ENCODE measurements around the gene ADGRL1.
"Not testable (repeated sequence)": the region's sequence is repeated elsewhere in the genome, so short reads cannot be mapped to it uniquely, and the experiment has no call there.

The ADGRL1 gene

DNA sequence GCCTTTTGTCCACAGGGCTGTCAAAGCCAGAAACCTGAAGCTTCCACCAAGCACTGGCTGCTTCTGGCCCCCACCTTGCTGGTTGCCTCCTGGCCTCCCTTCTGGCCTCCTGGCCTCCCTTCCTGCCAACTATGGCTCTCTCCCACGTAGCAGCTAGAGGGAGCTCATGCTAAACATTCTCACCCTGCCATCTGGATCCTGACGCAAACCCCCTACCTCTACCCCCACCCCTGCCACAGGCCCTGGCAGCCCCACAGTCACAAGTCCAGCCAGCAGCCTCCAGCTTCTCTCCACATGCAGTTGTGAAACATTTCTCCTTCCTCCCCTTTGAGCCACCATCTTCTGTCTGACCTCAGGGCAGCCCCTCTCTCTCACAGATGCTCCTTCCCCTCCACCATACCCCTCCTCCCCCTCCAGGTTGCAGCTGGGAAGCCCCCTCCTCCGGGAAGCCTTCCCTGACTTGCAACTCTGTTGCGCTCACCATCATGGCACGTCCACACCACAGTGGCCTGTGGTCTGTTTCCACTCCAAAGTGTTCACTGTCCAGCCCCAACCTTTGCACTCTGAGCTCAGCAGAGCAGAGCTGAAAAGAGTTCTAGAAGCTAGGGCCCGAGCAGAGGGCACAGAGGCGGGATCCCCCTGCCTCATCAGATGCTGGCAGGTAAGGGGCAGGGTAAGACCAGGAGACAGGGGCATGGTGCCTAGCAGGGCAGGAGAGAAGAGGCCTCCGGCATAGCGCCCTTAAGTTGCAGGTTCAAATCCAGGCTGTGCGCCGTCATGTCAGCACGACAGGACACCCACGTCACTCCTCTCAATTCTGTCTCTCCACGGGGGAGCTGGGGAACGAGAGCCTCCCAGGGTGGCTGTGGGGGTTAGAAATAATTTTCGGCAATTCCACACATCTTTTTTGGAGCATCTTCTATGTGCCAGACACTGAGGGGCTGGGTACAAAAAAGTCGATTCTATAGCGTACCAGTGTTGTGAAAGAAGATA is 7.3 kb downstream of the ADGRL1 start:
- Histone ChIP-seq H3K4me3 (ENCODE audit: low read depth, low read length) (no peak overlapping the region), H3K4me1 (ENCODE audit: control insufficient read depth, insufficient read depth, low read length) (peaks cover 5% of the 10 kb centered on the region), H3K36me3 (ENCODE audit: control insufficient read depth, insufficient read depth, low read length) (peaks cover 4% of the 10 kb centered on the region), H3K9me3 (ENCODE audit: control insufficient read depth, insufficient read depth, low read length) (no peaks in the 10 kb centered on the region), H3K9ac (ENCODE audit: low read depth, low read length) (no peak overlapping the region), H3K27me3 (ENCODE audit: control insufficient read depth, insufficient read depth, low read length) (no peaks in the 10 kb centered on the region)

DNA sequence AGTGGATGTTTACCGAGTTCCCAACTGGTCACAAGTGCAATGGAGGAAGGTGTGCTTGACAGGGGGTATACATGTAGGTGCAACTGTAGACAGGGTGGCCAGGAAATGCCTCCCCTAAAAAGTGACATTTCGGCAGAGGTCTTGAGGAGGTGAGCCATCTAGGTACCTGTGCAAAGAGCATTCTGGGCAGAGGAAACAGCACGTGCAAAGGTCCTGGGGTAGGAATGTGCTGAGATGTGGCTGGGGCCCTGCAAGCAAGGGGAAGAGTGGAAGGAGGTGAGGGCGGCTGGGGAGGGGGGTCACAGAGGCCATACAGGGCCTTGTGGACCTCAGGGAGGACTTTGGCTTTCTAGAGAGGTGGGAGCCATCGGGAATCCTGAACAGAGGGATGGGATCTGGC is 8.1 kb downstream of the ADGRL1 start:
- Histone ChIP-seq H3K4me1 (ENCODE audit: control insufficient read depth, insufficient read depth, low read length) (peaks cover 3% of the 10 kb centered on the region), H3K9ac (ENCODE audit: low read depth, low read length) (no peak overlapping the region), H3K9me3 (ENCODE audit: control insufficient read depth, insufficient read depth, low read length) (no peaks in the 10 kb centered on the region), H3K36me3 (ENCODE audit: control insufficient read depth, insufficient read depth, low read length) (peaks cover 4% of the 10 kb centered on the region), H3K4me3 (ENCODE audit: low read depth, low read length) (no peak overlapping the region), H3K27me3 (ENCODE audit: control insufficient read depth, insufficient read depth, low read length) (no peaks in the 10 kb centered on the region)

GRCh38 chr19:14197288-14197687 is 8.7 kb downstream of the ADGRL1 start:
- H3K27me3 ChIP-seq (ENCODE audit: control insufficient read depth, insufficient read depth, low read length); H3K9ac ChIP-seq (ENCODE audit: low read depth, low read length); H3K4me1 ChIP-seq (ENCODE audit: control insufficient read depth, insufficient read depth, low read length); H3K9me3 ChIP-seq (ENCODE audit: control insufficient read depth, insufficient read depth, low read length); H3K4me3 ChIP-seq (ENCODE audit: low read depth, low read length); H3K36me3 ChIP-seq (ENCODE audit: control insufficient read depth, insufficient read depth, low read length): not testable (repeated sequence)

- H3K9me3 ChIP-seq (ENCODE audit: control insufficient read depth, insufficient read depth, low read length); H3K27me3 ChIP-seq (ENCODE audit: control insufficient read depth, insufficient read depth, low read length); H3K4me3 ChIP-seq (ENCODE audit: low read depth, low read length); H3K36me3 ChIP-seq (ENCODE audit: control insufficient read depth, insufficient read depth, low read length); H3K4me1 ChIP-seq (ENCODE audit: control insufficient read depth, insufficient read depth, low read length); H3K9ac ChIP-seq (ENCODE audit: low read depth, low read length): not testable (repeated sequence)
Measured at GRCh38 chr19:14196105-14196504, 9.9 kb downstream of the ADGRL1 start.

- H3K27me3 ChIP-seq (ENCODE audit: control insufficient read depth, insufficient read depth, low read length); H3K9ac ChIP-seq (ENCODE audit: low read depth, low read length); H3K4me1 ChIP-seq (ENCODE audit: control insufficient read depth, insufficient read depth, low read length); H3K4me3 ChIP-seq (ENCODE audit: low read depth, low read length); H3K9me3 ChIP-seq (ENCODE audit: control insufficient read depth, insufficient read depth, low read length); H3K36me3 ChIP-seq (ENCODE audit: control insufficient read depth, insufficient read depth, low read length): not testable (repeated sequence)
Measured at GRCh38 chr19:14195216-14195615, 10.8 kb downstream of the ADGRL1 start.

DNA sequence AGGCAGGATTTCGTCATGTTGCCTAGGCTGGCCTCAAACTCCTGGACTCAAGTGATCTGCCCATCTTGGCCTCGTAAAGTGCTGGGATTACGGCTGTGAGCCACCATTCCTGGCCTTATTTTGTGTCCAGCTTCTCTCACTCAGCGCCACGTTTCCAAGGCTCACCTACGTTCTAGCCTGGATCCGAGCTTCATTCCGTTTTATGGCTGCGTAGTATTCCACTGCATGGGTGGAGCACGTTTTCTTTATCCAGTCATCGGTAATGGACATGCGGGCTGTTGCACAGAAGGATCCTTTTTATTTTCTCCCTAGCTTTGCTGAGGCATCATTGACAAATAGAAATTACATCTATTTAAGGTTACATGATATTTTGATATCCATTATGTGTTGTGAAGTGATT is 16.6 kb downstream of the ADGRL1 start:
- no peaks in the 10 kb centered on the region for H3K4me1 ChIP-seq (ENCODE audit: control insufficient read depth, insufficient read depth, low read length)
- H3K4me3 ChIP-seq (ENCODE audit: low read depth, low read length) = no peak overlapping the region
- no peaks in the 10 kb centered on the region for H3K27me3 ChIP-seq (ENCODE audit: control insufficient read depth, insufficient read depth, low read length)
- no peaks in the 10 kb centered on the region for H3K9me3 ChIP-seq (ENCODE audit: control insufficient read depth, insufficient read depth, low read length)
- no peak overlapping the region for H3K9ac ChIP-seq (ENCODE audit: low read depth, low read length)
- peaks cover 6% of the 10 kb centered on the region for H3K36me3 ChIP-seq (ENCODE audit: control insufficient read depth, insufficient read depth, low read length)

DNA sequence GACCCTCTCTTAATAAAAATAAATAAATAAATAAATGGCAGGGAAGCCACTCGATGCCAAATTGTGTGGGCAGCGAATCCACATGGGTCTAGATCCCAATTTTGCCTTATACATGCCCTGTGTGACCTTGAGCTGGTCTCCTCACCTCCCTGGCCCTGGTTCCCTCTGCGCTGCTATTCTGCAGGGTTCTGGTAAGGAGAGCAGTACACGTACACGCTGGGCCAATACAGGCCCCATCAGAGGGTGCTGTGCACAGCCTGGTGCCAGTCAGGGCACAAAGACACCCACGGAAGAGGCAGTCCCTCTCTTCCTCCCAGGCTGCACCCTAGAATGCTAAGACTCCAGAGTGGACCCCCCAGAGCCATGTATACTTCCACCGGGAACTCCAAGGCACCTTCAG is 17.9 kb downstream of the ADGRL1 start:
- not testable (repeated sequence) for H3K4me1 ChIP-seq (ENCODE audit: control insufficient read depth, insufficient read depth, low read length); H3K9ac ChIP-seq (ENCODE audit: low read depth, low read length); H3K4me3 ChIP-seq (ENCODE audit: low read depth, low read length); H3K27me3 ChIP-seq (ENCODE audit: control insufficient read depth, insufficient read depth, low read length); H3K36me3 ChIP-seq (ENCODE audit: control insufficient read depth, insufficient read depth, low read length); H3K9me3 ChIP-seq (ENCODE audit: control insufficient read depth, insufficient read depth, low read length)

- H3K9me3 ChIP-seq (ENCODE audit: control insufficient read depth, insufficient read depth, low read length) = no peaks in the 10 kb centered on the region
- H3K27me3 ChIP-seq (ENCODE audit: control insufficient read depth, insufficient read depth, low read length) = no peaks in the 10 kb centered on the region
- no peak overlapping the region for H3K9ac ChIP-seq (ENCODE audit: low read depth, low read length)
- H3K36me3 ChIP-seq (ENCODE audit: control insufficient read depth, insufficient read depth, low read length) = peaks cover 6% of the 10 kb centered on the region
- no peaks in the 10 kb centered on the region for H3K4me1 ChIP-seq (ENCODE audit: control insufficient read depth, insufficient read depth, low read length)
- no peak overlapping the region for H3K4me3 ChIP-seq (ENCODE audit: low read depth, low read length)
Measured at GRCh38 chr19:14187561-14187960, 18.4 kb downstream of the ADGRL1 start.

- H3K9ac ChIP-seq (ENCODE audit: low read depth, low read length); H3K9me3 ChIP-seq (ENCODE audit: control insufficient read depth, insufficient read depth, low read length); H3K4me3 ChIP-seq (ENCODE audit: low read depth, low read length); H3K36me3 ChIP-seq (ENCODE audit: control insufficient read depth, insufficient read depth, low read length); H3K4me1 ChIP-seq (ENCODE audit: control insufficient read depth, insufficient read depth, low read length); H3K27me3 ChIP-seq (ENCODE audit: control insufficient read depth, insufficient read depth, low read length): not testable (repeated sequence)
Measured at GRCh38 chr19:14186684-14187083, 19.3 kb downstream of the ADGRL1 start.

DNA sequence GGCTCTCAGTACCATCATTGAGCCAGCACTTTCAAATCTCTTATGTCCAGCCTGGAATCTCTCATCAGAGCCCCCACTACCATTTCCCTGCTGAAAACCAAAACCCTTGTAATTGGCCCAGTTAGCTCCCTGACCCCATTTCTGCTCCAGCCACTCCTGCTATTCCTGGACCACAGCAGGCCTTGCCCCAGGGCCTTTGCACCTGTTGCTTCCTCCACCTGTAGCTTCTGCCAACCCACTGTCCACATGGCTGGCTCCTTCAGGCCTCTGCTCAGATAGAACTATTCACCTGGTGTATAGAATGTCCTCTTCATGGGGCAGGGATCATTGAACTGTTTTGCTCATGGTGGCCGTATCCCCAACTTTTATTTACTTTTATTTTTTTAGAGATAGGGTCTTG is 20.3 kb downstream of the ADGRL1 start:
- H3K4me1 ChIP-seq (ENCODE audit: control insufficient read depth, insufficient read depth, low read length); H3K9ac ChIP-seq (ENCODE audit: low read depth, low read length); H3K36me3 ChIP-seq (ENCODE audit: control insufficient read depth, insufficient read depth, low read length); H3K27me3 ChIP-seq (ENCODE audit: control insufficient read depth, insufficient read depth, low read length); H3K4me3 ChIP-seq (ENCODE audit: low read depth, low read length); H3K9me3 ChIP-seq (ENCODE audit: control insufficient read depth, insufficient read depth, low read length): not testable (repeated sequence)

DNA sequence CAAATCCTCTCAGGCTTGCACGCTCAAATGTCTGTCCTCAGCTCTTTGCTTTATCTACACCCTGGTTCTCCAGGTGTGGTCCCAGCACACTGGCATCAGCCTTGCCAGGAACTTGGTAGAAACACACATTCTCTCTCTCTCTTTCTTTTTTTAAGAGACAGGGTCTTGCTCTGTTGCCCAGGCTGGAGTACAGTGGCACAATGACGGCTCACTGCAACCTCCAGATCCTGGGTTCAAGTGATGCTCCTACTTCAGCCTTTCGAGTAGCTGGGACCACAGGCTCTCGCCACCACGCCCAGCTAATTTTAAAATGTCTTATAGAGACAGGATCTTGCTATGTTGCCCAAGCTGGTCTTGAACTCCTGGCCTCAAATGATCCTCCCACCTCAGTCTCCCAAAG is 20.8 kb downstream of the ADGRL1 start:
- Histone ChIP-seq H3K4me1 (ENCODE audit: control insufficient read depth, insufficient read depth, low read length) (no peaks in the 10 kb centered on the region), H3K9me3 (ENCODE audit: control insufficient read depth, insufficient read depth, low read length) (no peaks in the 10 kb centered on the region), H3K36me3 (ENCODE audit: control insufficient read depth, insufficient read depth, low read length) (peaks cover 3% of the 10 kb centered on the region), H3K9ac (ENCODE audit: low read depth, low read length) (no peak overlapping the region), H3K4me3 (ENCODE audit: low read depth, low read length) (no peak overlapping the region), H3K27me3 (ENCODE audit: control insufficient read depth, insufficient read depth, low read length) (no peaks in the 10 kb centered on the region)

- Histone ChIP-seq H3K9me3 (ENCODE audit: control insufficient read depth, insufficient read depth, low read length) (no peaks in the 10 kb centered on the region), H3K9ac (ENCODE audit: low read depth, low read length) (no peak overlapping the region), H3K4me3 (ENCODE audit: low read depth, low read length) (no peak overlapping the region), H3K36me3 (ENCODE audit: control insufficient read depth, insufficient read depth, low read length) (peaks cover 4% of the 10 kb centered on the region), H3K4me1 (ENCODE audit: control insufficient read depth, insufficient read depth, low read length) (no peaks in the 10 kb centered on the region), H3K27me3 (ENCODE audit: control insufficient read depth, insufficient read depth, low read length) (no peaks in the 10 kb centered on the region)
Measured at GRCh38 chr19:14183741-14184350, 22.1 kb downstream of the ADGRL1 start.

Data from iPS-15b (cell line).